Ovary (tissue), 10 donors: ENCODE data around the gene NOS1. TPM values are rescaled to one million over a fixed set of nuclear protein-coding genes. Genes with fewer than 3 reads are reported as not detected.

Experiments
- DNase-seq, 5 donors: peaks; one replicate each; pipeline ENCODE4 v3.0.0-alpha.2; 2019 to 2020
- H3K27ac ChIP-seq, 2 donors: fragments of 200-600 bp; one replicate each; pipeline versions ENCODE4 v1.5.1 to v1.8.0; 2019 to 2022
- H3K27me3 ChIP-seq: fragments of 200-600 bp; one replicate; pipeline ENCODE4 v1.8.0; 2022
- H3K36me3 ChIP-seq: fragments of 200-600 bp; sonication (generic); one replicate; pipeline ENCODE4 v1.5.1; 2019
- H3K4me1 ChIP-seq: one replicate; pipeline ENCODE4 v1.8.1; 2013; ENCODE audit warnings: mild to moderate bottlenecking, moderate library complexity; ENCODE audit not compliant: insufficient read depth
- H3K4me3 ChIP-seq: fragments of 200-600 bp; sonication (generic); one replicate; pipeline ENCODE4 v1.5.1; 2017
- H3K9me3 ChIP-seq, 2 donors: fragments of 200-600 bp in 1 of 2; sonication (generic) in 1 of 2; one replicate each; pipeline versions ENCODE4 v1.5.1 to v1.8.1; 2013 to 2019; ENCODE audit warnings: mild to moderate bottlenecking in 1 of 2, moderate library complexity in 1 of 2
- EP300 ChIP-seq: sonication (generic); formaldehyde crosslinking; IDR thresholded peaks from one replicate; pipeline ENCODE4 v1.6.1; 2017; ENCODE audit warnings: antibody characterized with exemption
- POLR2A ChIP-seq: fragments of 450-650 bp; IDR thresholded peaks from one replicate; pipeline ENCODE4 v1.6.1; 2017; ENCODE audit warnings: antibody characterized with exemption, mild to moderate bottlenecking, moderate library complexity
- WGBS, 3 donors: extraction: QIAGEN DNeasy Blood & Tissue Kit in 1 of 3; methylation state at CpG; one replicate each; pipeline versions ENCODE4 v1.1.5 to v1.1.7; 2013 to 2017; 5-methylcytosine and 5-hydroxymethylcytosine counted together
- intact Hi-C, 4 donors: fragments of 100-400 bp; cut with DNase I; formaldehyde crosslinking; loops; one replicate each; pipeline versions ENCODE4 v1.11.0 to v1.15.1; 2022 to 2023
- long read RNA-seq, 3 donors: library from polyadenylated mRNA in 2 of 3; unstranded in 2 of 3; transcript quantifications; one replicate each; pipeline ENCODE4 v2.0.0 and lab custom pipeline, GENCODE V29; 2021 to 2026
- polyA plus RNA-seq, 2 donors: library from polyadenylated mRNA; stranded (reverse); fragments of 200-250 nt in 1 of 2; fragments of 350-450 nt in 1 of 2; fragmentation: Illumina TruSeq in 1 of 2; extraction: RNeasy Lipid Tissue Mini Kit (QIAGEN cat#74804) in 1 of 2; gene quantifications; one replicate each; pipeline ENCODE4 v1.2.3, GENCODE V29; 2013 to 2014
- total RNA-seq, 7 donors: library from RNA; depleted of rRNA in 2 of 7; stranded (reverse); fragments of >200 nt in 2 of 7; fragmentation: NEBNext Ultra II Directional in 3 of 7; extraction: Animal tissue kit (Norgen Biotek cat#: 25700) in 3 of 7; gene quantifications; one replicate each; pipeline versions ENCODE4 v1.1.0 to v1.2.4, GENCODE V29; 2016 to 2023
- TF ChIP-seq, protein P1 (sequence below), 3 donors: fragments of 450-650 bp in 2 of 3; fragments of 200-600 bp in 1 of 3; IDR thresholded peaks; one replicate each; pipeline versions ENCODE4 v1.5.1 to v1.8.0; 2016 to 2022; ENCODE audit warnings: antibody characterized with exemption in 3 of 3, mild to moderate bottlenecking in 1 of 3
- donor health status: DM: no; HTN: no; CAD: no; lungs with moderate emphysema.
- donor health status: DM: no; HTN: no; CAD: no.
- donor health status: Bipolar disorder and iron deficiency.
- donor health status: DM: yes; HTN: yes; CAD: no.
- donor health status: DM: no; HTN: no; CAD: no.
- donor health status: DM: yes; HTN: yes; CAD: no.

Gene NOS1
- total RNA-seq = under 1 TPM; 0.05 to 0.48 (median 0.23) TPM
- under 1 TPM; 0.08 to 0.22 TPM for polyA plus RNA-seq
- long read RNA-seq, donor 1 = 0 reads
- long read RNA-seq, donor 2 = 0 reads
- long read RNA-seq, donor 3, partial matches to known transcripts = 1 of 1 reads
- long read RNA-seq, donor 3, other reads (novel, unspliced or antisense) = 0 of 1 reads

DNA sequence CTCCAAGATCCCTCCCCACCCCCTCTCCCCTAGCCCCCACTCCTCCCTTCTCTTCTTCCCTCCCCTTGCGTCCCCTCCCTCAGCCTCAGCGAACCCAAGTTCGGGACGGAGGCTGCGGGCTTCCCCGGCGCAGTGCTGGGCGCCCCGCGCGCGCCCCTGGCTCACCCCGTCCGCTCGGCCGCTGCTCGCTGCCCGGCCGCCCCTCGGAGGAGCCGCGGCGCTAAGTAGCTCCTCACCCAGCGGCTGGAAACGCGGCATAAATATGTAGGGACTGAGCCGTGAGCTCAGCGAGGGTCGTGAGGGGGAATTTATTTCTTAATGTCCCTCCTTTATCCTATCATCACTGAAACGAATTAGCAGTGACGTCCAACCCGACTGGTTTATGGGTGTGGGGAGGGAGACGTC is at the start of gene NOS1:
Gene NOS1, minus strand, starts transcription at position 280 of the 405 bp plus-strand sequence. CDS start 30,557 bp downstream, outside the sequence.
- Histone ChIP-seq H3K9me3 (no peaks in the 10 kb centered on the region), H3K4me3 (no peak within 1 kb of the TSS), H3K27ac (no peak within 1 kb of the TSS), H3K27me3 (no peaks in the 10 kb centered on the region), H3K4me1 (no peaks in the 10 kb centered on the region), H3K36me3 (no peaks in the 10 kb centered on the region)
- intact Hi-C loops = loop anchor here in 1 of 4 donors (10.0 kb wide), 1 partner anchor 473 kb away; no protein-coding TSS in a partner anchor
- DNase-seq = no peak
- TF ChIP-seq, protein P1, sequence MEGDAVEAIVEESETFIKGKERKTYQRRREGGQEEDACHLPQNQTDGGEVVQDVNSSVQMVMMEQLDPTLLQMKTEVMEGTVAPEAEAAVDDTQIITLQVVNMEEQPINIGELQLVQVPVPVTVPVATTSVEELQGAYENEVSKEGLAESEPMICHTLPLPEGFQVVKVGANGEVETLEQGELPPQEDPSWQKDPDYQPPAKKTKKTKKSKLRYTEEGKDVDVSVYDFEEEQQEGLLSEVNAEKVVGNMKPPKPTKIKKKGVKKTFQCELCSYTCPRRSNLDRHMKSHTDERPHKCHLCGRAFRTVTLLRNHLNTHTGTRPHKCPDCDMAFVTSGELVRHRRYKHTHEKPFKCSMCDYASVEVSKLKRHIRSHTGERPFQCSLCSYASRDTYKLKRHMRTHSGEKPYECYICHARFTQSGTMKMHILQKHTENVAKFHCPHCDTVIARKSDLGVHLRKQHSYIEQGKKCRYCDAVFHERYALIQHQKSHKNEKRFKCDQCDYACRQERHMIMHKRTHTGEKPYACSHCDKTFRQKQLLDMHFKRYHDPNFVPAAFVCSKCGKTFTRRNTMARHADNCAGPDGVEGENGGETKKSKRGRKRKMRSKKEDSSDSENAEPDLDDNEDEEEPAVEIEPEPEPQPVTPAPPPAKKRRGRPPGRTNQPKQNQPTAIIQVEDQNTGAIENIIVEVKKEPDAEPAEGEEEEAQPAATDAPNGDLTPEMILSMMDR (IDR thresholded peaks at IDR 0.05) = no peak
- TF ChIP-seq POLR2A = no peak
- no peak for TF ChIP-seq EP300
- WGBS, 3 donors = 1 to 4% (median 2%) methylated on average over 25 to 33 of the region's 33 CpGs

DNA sequence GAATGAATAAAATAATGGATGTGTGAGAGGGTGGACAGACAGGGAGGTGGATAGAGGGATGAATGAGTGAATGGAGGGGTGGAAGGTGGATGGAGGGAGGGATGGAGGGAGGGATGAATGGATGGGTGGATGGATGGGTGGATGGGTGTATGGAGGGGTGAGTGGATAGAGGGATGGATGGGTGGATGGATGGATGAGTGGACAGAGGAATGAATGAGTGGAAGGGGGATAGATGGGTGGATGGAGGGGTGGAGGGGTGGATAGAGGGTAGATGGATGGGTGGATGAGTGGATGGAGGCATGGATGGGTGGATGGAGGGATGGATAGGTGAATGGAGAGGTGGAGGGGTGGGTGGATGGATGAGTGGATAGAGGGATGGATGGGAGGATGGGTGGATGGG is 47.9 kb upstream of the NOS1 start:
- no peaks in the 10 kb centered on the region for H3K27me3 ChIP-seq
- no peaks in the 10 kb centered on the region for H3K9me3 ChIP-seq
- TF ChIP-seq EP300 = no peak
- TF ChIP-seq, protein P1 (IDR thresholded peaks at IDR 0.05) = no peak
- TF ChIP-seq POLR2A = no peak
- intact Hi-C loops = no loop called here
- no peaks in the 10 kb centered on the region for H3K36me3 ChIP-seq
- no peak for DNase-seq
- H3K27ac ChIP-seq = no peak overlapping the region
- H3K4me3 ChIP-seq = no peak overlapping the region
- no peaks in the 10 kb centered on the region for H3K4me1 ChIP-seq

DNA sequence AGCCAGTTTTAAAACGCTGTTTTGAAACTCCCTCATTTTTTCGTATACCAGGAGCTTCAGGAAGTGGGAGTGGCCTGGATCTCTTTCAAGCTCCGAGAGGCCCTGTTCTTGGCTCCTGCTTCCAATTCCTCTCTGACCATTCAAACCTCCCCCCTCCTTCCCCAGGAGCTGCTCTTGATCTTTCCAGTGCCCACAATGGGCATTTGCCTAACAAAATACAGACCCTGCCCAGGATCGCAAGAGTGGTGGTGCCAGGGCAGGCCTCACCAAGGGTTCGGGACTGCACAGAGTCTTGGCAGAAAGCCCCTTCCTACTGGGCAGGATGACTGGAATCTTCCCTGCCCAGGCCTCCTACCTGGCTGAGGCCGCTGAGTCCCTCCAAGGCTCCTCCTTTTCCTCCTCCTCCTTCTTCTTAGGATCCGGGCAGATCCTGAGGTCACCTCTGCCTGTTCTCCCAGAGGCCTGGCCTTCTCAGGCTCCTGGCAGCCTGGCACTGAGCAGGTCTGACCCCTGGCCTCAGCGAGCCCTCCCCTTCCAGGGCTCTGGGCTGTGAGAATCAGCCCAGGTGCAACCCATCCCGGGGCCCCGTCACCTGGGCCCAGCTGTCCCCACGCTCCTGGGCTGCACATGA is 46.9 kb upstream of the NOS1 start:
- intact Hi-C loops = no loop called here
- DNase-seq = peak in 1 of 5 donors; percentile 20
- Histone ChIP-seq H3K27me3 (no peaks in the 10 kb centered on the region), H3K4me1 (no peaks in the 10 kb centered on the region), H3K4me3 (no peak overlapping the region), H3K36me3 (no peaks in the 10 kb centered on the region), H3K9me3 (no peaks in the 10 kb centered on the region), H3K27ac (no peak overlapping the region)
- 25 to 35% (median 29%) methylated on average over 11 of the region's 11 CpGs for WGBS, 3 donors
- TF ChIP-seq, protein P1 (IDR thresholded peaks at IDR 0.05) = no peak
- TF ChIP-seq POLR2A (no peak), EP300 (no peak)

DNA sequence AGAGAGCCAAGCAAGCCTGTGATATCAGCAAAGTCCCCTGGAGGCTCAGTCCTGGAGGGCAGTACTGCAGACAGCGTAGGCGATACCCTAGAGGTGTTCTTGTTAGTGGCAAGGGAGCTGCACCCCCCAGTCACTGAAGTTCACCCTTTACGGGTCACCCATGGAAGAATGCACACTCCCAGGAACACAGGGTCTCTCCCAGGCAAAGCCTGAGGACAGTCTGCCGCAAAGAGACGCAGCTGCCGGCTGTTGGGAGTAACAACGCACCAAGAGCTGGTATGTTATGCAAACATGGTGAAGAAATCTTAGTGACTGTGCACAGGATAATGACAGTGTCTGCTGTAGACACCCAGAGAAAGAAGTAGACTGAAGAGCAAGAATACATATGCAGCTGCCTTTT is 43.5 kb upstream of the NOS1 start:
- no peak overlapping the region for H3K4me3 ChIP-seq
- DNase-seq = no peak
- TF ChIP-seq EP300 = no peak
- no peak for TF ChIP-seq POLR2A
- TF ChIP-seq, protein P1 (IDR thresholded peaks at IDR 0.05) = no peak
- 68 to 80% (median 74%) methylated on average over 7 of the region's 7 CpGs for WGBS, 3 donors
- H3K9me3 ChIP-seq = no peaks in the 10 kb centered on the region
- no peaks in the 10 kb centered on the region for H3K36me3 ChIP-seq
- no peak overlapping the region for H3K27ac ChIP-seq
- no peaks in the 10 kb centered on the region for H3K4me1 ChIP-seq
- intact Hi-C loops = no loop called here
- no peaks in the 10 kb centered on the region for H3K27me3 ChIP-seq
